Trophoblast cell (in vitro differentiated cells and primary cell): ENCODE data around the gene SPDL1.

ENCODE experiments used
- DNase-seq, 2 donors: peaks; one replicate each; pipeline ENCODE4 v3.0.0-alpha.2; 2016
- H2AFZ ChIP-seq: 2 replicates; pipeline ENCODE4 v1.6.1; 2013; ENCODE audit warnings: low read length, moderate library complexity, mild to moderate bottlenecking; ENCODE audit not compliant: insufficient read depth, poor library complexity
- H2AK5ac ChIP-seq: 2 replicates; pipeline ENCODE4 v1.6.1; 2013; ENCODE audit warnings: mild to moderate bottlenecking, low read length
- H2BK120ac ChIP-seq: 2 replicates; pipeline ENCODE4 v1.6.1; 2013; ENCODE audit warnings: low read length, mild to moderate bottlenecking, moderate library complexity; ENCODE audit not compliant: insufficient read depth, poor library complexity
- H2BK12ac ChIP-seq: 2 replicates; pipeline ENCODE4 v1.6.1; 2013; ENCODE audit warnings: mild to moderate bottlenecking, low read length, moderate library complexity
- H2BK5ac ChIP-seq: 2 replicates; pipeline ENCODE4 v1.6.1; 2013; ENCODE audit warnings: low read length, low read depth, moderate library complexity, mild to moderate bottlenecking; ENCODE audit not compliant: poor library complexity
- H3K14ac ChIP-seq: 2 replicates; pipeline ENCODE4 v1.6.1; 2013; ENCODE audit warnings: mild to moderate bottlenecking, low read length
- H3K18ac ChIP-seq: 2 replicates; pipeline ENCODE4 v1.6.1; 2013; ENCODE audit warnings: mild to moderate bottlenecking, low read length
- H3K23ac ChIP-seq: 2 replicates; pipeline ENCODE4 v1.6.1; 2013; ENCODE audit warnings: low read length
- H3K27ac ChIP-seq: 2 replicates; pipeline ENCODE4 v1.5.1; 2013; ENCODE audit warnings: low read depth, mild to moderate bottlenecking, inconsistent platforms, low read length, moderate library complexity
- H3K27me3 ChIP-seq: 2 replicates; pipeline ENCODE4 v1.6.1; 2013; ENCODE audit warnings: inconsistent platforms, mild to moderate bottlenecking, low read length, moderate library complexity; ENCODE audit not compliant: insufficient read depth
- H3K36me3 ChIP-seq, 2 experiments: 1 replicate in 1 of 2; 2 replicates in 1 of 2; pipeline ENCODE4 v1.6.1; 2013; ENCODE audit warnings: low read length in 2 of 2, mild to moderate bottlenecking in 2 of 2, moderate library complexity in 1 of 2; ENCODE audit not compliant: insufficient read depth in 2 of 2, control insufficient read depth in 1 of 2
- H3K4ac ChIP-seq: 2 replicates; pipeline ENCODE4 v1.6.1; 2013; ENCODE audit warnings: low read depth, mild to moderate bottlenecking, low read length, moderate library complexity
- H3K4me1 ChIP-seq, 2 experiments: 1 replicate in 1 of 2; 2 replicates in 1 of 2; pipeline ENCODE4 v1.6.1; 2013; ENCODE audit warnings: low read length in 2 of 2, mild to moderate bottlenecking in 2 of 2, moderate library complexity in 1 of 2; ENCODE audit not compliant: insufficient read depth in 2 of 2, control insufficient read depth in 1 of 2
- H3K4me2 ChIP-seq: 2 replicates; pipeline ENCODE4 v1.6.1; 2013; ENCODE audit warnings: inconsistent platforms, mild to moderate bottlenecking, low read length, moderate library complexity
- H3K4me3 ChIP-seq: 2 replicates; pipeline ENCODE4 v1.5.1; 2013; ENCODE audit warnings: mild to moderate bottlenecking, low read depth, low read length, inconsistent platforms
- H3K79me1 ChIP-seq: one replicate; pipeline ENCODE4 v1.6.1; 2013; ENCODE audit warnings: low read length
- H3K79me2 ChIP-seq: 2 replicates; pipeline ENCODE4 v1.6.1; 2013; ENCODE audit warnings: low read length, mild to moderate bottlenecking; ENCODE audit not compliant: control insufficient read depth, insufficient read depth, poor library complexity
- H3K9ac ChIP-seq: 2 replicates; pipeline ENCODE4 v1.6.1; 2013; ENCODE audit warnings: mild to moderate bottlenecking, low read length
- H3K9me3 ChIP-seq: 2 replicates; pipeline ENCODE4 v1.6.1; 2013; ENCODE audit warnings: low read depth, mild to moderate bottlenecking, control low read depth, inconsistent platforms, low read length; ENCODE audit not compliant: insufficient read depth
- H4K12ac ChIP-seq: 2 replicates; pipeline ENCODE4 v1.6.1; 2013; ENCODE audit warnings: low read depth, mild to moderate bottlenecking, low read length, moderate library complexity
- H4K8ac ChIP-seq: 2 replicates; pipeline ENCODE4 v1.6.1; 2013; ENCODE audit warnings: low read depth, mild to moderate bottlenecking, low read length, moderate library complexity
- H4K91ac ChIP-seq: one replicate; pipeline ENCODE4 v1.6.1; 2013; ENCODE audit warnings: low read depth, mild to moderate bottlenecking, low read length, moderate library complexity
- WGBS: extraction: QIAGEN DNeasy Blood & Tissue Kit; methylation state at CpG from one replicate; pipeline ENCODE4 v1.1.7; 2013; ENCODE audit warnings: missing lambda C conversion rate; ENCODE audit not compliant: insufficient read length, insufficient coverage; ENCODE audit errors: extremely low coverage; 5-methylcytosine and 5-hydroxymethylcytosine counted together

Gene SPDL1

DNA sequence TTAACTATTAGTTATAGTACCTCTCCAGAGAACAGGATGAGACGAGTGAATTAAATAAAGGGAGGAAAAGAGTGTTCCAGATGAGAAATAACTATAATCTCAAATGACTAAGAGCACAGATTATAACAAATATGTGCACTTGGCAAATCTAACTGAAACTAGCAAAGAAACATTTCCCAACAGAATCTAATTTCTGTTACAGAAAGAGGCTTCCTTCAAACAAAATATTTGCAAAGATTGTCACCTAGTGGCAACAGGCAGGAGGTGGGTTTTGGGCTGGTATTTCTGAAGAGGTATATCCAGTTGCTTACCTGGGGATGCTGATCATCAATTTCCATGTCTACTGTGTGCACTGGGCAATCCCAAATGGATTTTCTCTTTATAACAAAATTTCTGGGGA lies 5.6 kb upstream of the SPDL1 start:
- no peaks in the 10 kb centered on the region for H3K79me2 ChIP-seq
- H2AFZ ChIP-seq = no peak overlapping the region
- no peak overlapping the region for H2BK5ac ChIP-seq
- H3K23ac ChIP-seq = no peak overlapping the region
- no peaks in the 10 kb centered on the region for H3K27me3 ChIP-seq
- H3K4me1 ChIP-seq = peaks cover 0 to 2% of the 10 kb centered on the region in 2 experiments
- no peak overlapping the region for H4K12ac ChIP-seq
- no peak overlapping the region for H3K9ac ChIP-seq
- no peak overlapping the region for H2AK5ac ChIP-seq
- no peak overlapping the region for H2BK120ac ChIP-seq
- no peak overlapping the region for H3K4ac ChIP-seq
- H4K91ac ChIP-seq = no peak overlapping the region
- no peaks in the 10 kb centered on the region for H3K79me1 ChIP-seq
- no peak overlapping the region for H3K27ac ChIP-seq
- no peak overlapping the region for H3K18ac ChIP-seq
- no peak overlapping the region for H3K4me3 ChIP-seq
- H3K9me3 ChIP-seq = no peaks in the 10 kb centered on the region
- H3K4me2 ChIP-seq = no peak overlapping the region
- no CpG with 5 or more reads among the region's 1 CpG for WGBS
- H3K36me3 ChIP-seq = no peaks in the 10 kb centered on the region
- no peak overlapping the region for H2BK12ac ChIP-seq
- no peak overlapping the region for H4K8ac ChIP-seq
- peak in 1 of 2 donors; percentile 33 for DNase-seq
- no peak overlapping the region for H3K14ac ChIP-seq

DNA sequence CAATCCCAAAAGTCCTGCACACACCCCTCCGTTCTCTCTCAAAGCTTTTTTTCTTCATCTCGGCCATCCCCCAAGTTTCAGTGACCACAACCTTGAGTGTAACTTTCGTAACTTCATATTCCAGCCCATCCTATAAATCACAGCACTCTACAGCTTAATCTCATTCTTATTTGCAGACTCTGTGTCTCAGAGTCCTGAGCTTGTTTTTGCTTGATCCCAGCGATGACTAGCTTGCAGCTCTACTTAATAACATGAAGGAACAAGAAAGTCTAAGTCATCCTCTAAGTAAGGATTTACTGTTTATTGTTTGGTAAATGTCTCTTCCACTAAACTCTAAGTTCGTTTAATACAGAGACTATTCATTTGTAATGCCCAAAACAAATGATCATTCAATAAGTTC lies 2.6 kb upstream of the SPDL1 start:
- H3K27me3 ChIP-seq = no peaks in the 10 kb centered on the region
- H3K27ac ChIP-seq = no peak overlapping the region
- no peak overlapping the region for H3K4me2 ChIP-seq
- WGBS = no CpG with 5 or more reads among the region's 5 CpGs
- H3K36me3 ChIP-seq = no peaks in the 10 kb centered on the region
- no peak overlapping the region for H4K8ac ChIP-seq
- no peak overlapping the region for H3K14ac ChIP-seq
- no peak overlapping the region for H2AK5ac ChIP-seq
- no peak overlapping the region for H2BK120ac ChIP-seq
- no peak overlapping the region for H3K9ac ChIP-seq
- no peak overlapping the region for H4K12ac ChIP-seq
- no peak overlapping the region for H3K23ac ChIP-seq
- no peak overlapping the region for H4K91ac ChIP-seq
- no peak for DNase-seq
- H2BK12ac ChIP-seq = no peak overlapping the region
- peaks cover 7% of the 10 kb centered on the region for H3K79me2 ChIP-seq
- no peak overlapping the region for H3K4me3 ChIP-seq
- peaks cover 0 to 2% of the 10 kb centered on the region in 2 experiments for H3K4me1 ChIP-seq
- H3K9me3 ChIP-seq = no peaks in the 10 kb centered on the region
- H3K79me1 ChIP-seq = peaks cover 7% of the 10 kb centered on the region
- H2BK5ac ChIP-seq = no peak overlapping the region
- no peak overlapping the region for H2AFZ ChIP-seq
- H3K4ac ChIP-seq = no peak overlapping the region
- no peak overlapping the region for H3K18ac ChIP-seq

DNA sequence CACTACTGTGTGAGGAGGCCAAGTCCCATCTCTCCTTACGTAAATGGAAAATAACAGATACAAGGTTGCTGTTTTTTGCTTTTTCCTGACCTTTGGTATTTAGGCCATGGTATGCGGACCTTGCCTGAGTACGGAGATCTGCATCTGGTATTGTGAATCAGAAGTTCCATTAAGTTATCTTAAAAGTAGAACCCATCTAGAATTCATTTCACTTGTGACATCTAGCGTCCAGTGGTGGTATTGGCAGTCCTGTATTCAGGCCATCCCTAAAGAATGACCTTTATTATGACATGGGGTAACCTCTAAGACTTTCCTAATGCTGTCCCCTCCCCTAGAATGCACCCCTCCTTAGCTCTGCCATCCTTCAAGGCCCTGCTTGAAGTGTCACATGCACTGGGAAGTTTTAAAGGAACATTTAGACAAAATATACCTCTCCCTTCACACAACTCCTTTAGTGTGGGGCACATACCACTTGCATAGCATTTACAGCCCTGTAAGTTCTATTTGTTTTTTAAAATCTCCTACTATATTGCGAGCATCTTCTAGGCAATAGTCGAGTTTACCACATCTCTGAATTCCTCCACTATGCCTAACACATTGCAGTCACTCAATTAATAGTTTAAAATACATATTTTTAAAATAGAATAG lies 1.9 kb upstream of the SPDL1 start:
- Histone ChIP-seq H3K9ac (no peak overlapping the region), H2AFZ (no peak overlapping the region), H3K4ac (no peak overlapping the region), H2BK12ac (no peak overlapping the region), H3K4me3 (no peak overlapping the region), H3K14ac (no peak overlapping the region), H2BK5ac (no peak overlapping the region), H3K4me2 (no peak overlapping the region), H4K12ac (no peak overlapping the region), H3K4me1 (peaks cover 2 to 4% of the 10 kb centered on the region in 2 experiments), H4K8ac (no peak overlapping the region), H3K27ac (no peak overlapping the region), H3K79me1 (peaks cover 7% of the 10 kb centered on the region), H4K91ac (no peak overlapping the region), H2AK5ac (no peak overlapping the region), H3K27me3 (no peaks in the 10 kb centered on the region), H2BK120ac (no peak overlapping the region), H3K36me3 (no peaks in the 10 kb centered on the region), H3K79me2 (peaks cover 10% of the 10 kb centered on the region), H3K23ac (no peak overlapping the region), H3K18ac (no peak overlapping the region), H3K9me3 (no peaks in the 10 kb centered on the region)
- peak; percentile 62 to 85 for DNase-seq
- WGBS = no CpG with 5 or more reads among the region's 6 CpGs

DNA sequence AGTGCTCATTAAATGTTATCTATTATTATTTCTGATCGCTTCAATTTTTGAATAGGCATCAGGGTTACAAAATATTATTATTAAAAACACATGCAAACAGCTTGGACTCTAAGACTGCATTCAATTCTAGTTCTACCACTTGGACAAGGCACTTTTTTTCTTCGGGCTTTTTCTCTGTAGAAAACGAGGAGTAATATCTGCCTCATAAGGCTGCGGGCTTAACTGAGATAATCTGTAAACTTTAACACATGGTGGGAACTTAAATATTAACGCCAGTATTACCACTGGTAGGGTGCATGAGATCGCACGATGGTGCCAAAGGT lies 511 bp upstream of the SPDL1 start:
- Histone ChIP-seq H2AFZ (peak overlapping the region; percentile 94), H3K9ac (peak overlapping the region; percentile 77), H3K36me3 (no peaks in the 10 kb centered on the region), H3K79me2 (peaks cover 10% of the 10 kb centered on the region), H3K14ac (peak overlapping the region; percentile 82), H3K27ac (no peak overlapping the region), H2BK120ac (peak overlapping the region; percentile 66), H3K79me1 (peaks cover 7% of the 10 kb centered on the region), H2BK5ac (no peak overlapping the region), H4K91ac (peak overlapping the region; percentile 35), H2BK12ac (no peak overlapping the region), H3K27me3 (no peaks in the 10 kb centered on the region), H3K23ac (no peak overlapping the region), H4K8ac (peak overlapping the region; percentile 98), H4K12ac (peak overlapping the region; percentile 62), H3K4me2 (peak overlapping the region; percentile 78), H3K4me3 (peak overlapping the region; percentile 71), H3K4ac (peak overlapping the region; percentile 69), H3K9me3 (no peaks in the 10 kb centered on the region), H3K4me1 (peaks cover 2 to 4% of the 10 kb centered on the region in 2 experiments), H2AK5ac (no peak overlapping the region), H3K18ac (peak overlapping the region; percentile 82)
- no peak for DNase-seq
- WGBS = no CpG with 5 or more reads among the region's 7 CpGs
